Small intestine (tissue), 7 donors: ENCODE measurements around the gene PLEKHH2. TPM values are rescaled to one million over a fixed set of nuclear protein-coding genes. Genes with fewer than 3 reads are reported as not detected.
A peak's percentile ranks its signal among the peaks of the same experiment; 100 is the strongest.

Source experiments
- DNase-seq, 2 donors: peaks; one replicate each; pipeline versions ENCODE4 v3.0.0 to v3.0.0-alpha.2; 2013
- FAIRE-seq: peaks from 2 replicates; lab custom pipeline; 2012; peaks lifted over from hg19 to GRCh38; lab: Jason Lieb, UNC
- H3K27ac ChIP-seq, 3 donors: one replicate each; pipeline ENCODE4 v1.5.1; 2013; ENCODE audit warnings: low read length in 2 of 3, mild to moderate bottlenecking in 2 of 3, control low read depth in 1 of 3, inconsistent platforms in 1 of 3, low read depth in 1 of 3, moderate library complexity in 1 of 3
- H3K27me3 ChIP-seq, 3 donors: one replicate each; pipeline ENCODE4 v1.6.1; 2013; ENCODE audit warnings: low read length in 3 of 3, inconsistent platforms in 1 of 3; ENCODE audit not compliant: control insufficient read depth in 3 of 3, insufficient read depth in 3 of 3
- H3K36me3 ChIP-seq, 3 donors: one replicate each; pipeline ENCODE4 v1.6.1; 2013; ENCODE audit warnings: low read length in 3 of 3, inconsistent platforms in 1 of 3, low read depth in 1 of 3, mild to moderate bottlenecking in 1 of 3, moderate library complexity in 1 of 3; ENCODE audit not compliant: control insufficient read depth in 3 of 3, insufficient read depth in 2 of 3
- H3K4me1 ChIP-seq, 3 donors: one replicate each; pipeline ENCODE4 v1.6.1; 2013; ENCODE audit warnings: low read length in 2 of 3, inconsistent platforms in 1 of 3, low read depth in 1 of 3, mild to moderate bottlenecking in 1 of 3, moderate library complexity in 1 of 3; ENCODE audit not compliant: control insufficient read depth in 3 of 3, insufficient read depth in 2 of 3
- H3K4me3 ChIP-seq, 3 donors: one replicate each; pipeline ENCODE4 v1.5.1; 2013; ENCODE audit warnings: low read length in 3 of 3, control low read depth in 1 of 3, inconsistent platforms in 1 of 3, low read depth in 1 of 3, mild to moderate bottlenecking in 1 of 3, moderate library complexity in 1 of 3
- H3K9me3 ChIP-seq, 2 donors: one replicate each; pipeline ENCODE4 v1.6.1; 2013; ENCODE audit warnings: low read depth in 1 of 2, low read length in 1 of 2; ENCODE audit not compliant: control insufficient read depth in 2 of 2, insufficient read depth in 1 of 2
- WGBS, 3 donors: extraction: QIAGEN DNeasy Blood & Tissue Kit; methylation state at CpG; one replicate each; pipeline ENCODE4 v1.1.7; 2013; 5-methylcytosine and 5-hydroxymethylcytosine counted together
- polyA plus RNA-seq, 4 donors: library from polyadenylated mRNA; stranded (reverse) in 3 of 4; unstranded in 1 of 4; fragments of 200-250 nt in 3 of 4; fragments of 120-200 nt in 1 of 4; gene quantifications; one replicate each; pipeline versions ENCODE4 v1.2.1 to v1.2.3, GENCODE V29; 2013
- donor health status: healthy with polysubstance abuse.
- donor health status: control.
- donor health status: control.
- donor health status: Bipolar disorder and iron deficiency.
- donor health status: healthy.

Gene PLEKHH2
- polyA plus RNA-seq, 4 donors, result 1.1 to 9.7 (median 1.5) TPM

- FAIRE-seq (no peak), DNase-seq (no peak)
- no peak overlapping the region for H3K27ac ChIP-seq
- no peaks in the 10 kb centered on the region for H3K27me3 ChIP-seq
- no peaks in the 10 kb centered on the region for H3K36me3 ChIP-seq
- no peak overlapping the region for H3K4me3 ChIP-seq
- no peaks in the 10 kb centered on the region for H3K9me3 ChIP-seq
- no peaks in the 10 kb centered on the region for H3K4me1 ChIP-seq
- WGBS, 3 donors, result 60 to 80% (median 68%) methylated on average over 5 of the region's 5 CpGs
Observed at GRCh38 chr2:43748333-43748732, 111.3 kb downstream of the PLEKHH2 start.

GRCh38 chr2:43749583-43749982, 112.5 kb downstream of the PLEKHH2 start:
- no peak overlapping the region for H3K4me3 ChIP-seq
- H3K36me3 ChIP-seq, result no peaks in the 10 kb centered on the region
- H3K9me3 ChIP-seq, result no peaks in the 10 kb centered on the region
- WGBS, 3 donors, result 82 to 90% (median 89%) methylated on average over 3 of the region's 3 CpGs
- FAIRE-seq (no peak), DNase-seq (no peak)
- H3K27me3 ChIP-seq, result no peaks in the 10 kb centered on the region
- no peak overlapping the region for H3K27ac ChIP-seq
- no peaks in the 10 kb centered on the region for H3K4me1 ChIP-seq

- Histone ChIP-seq H3K27me3 (no peaks in the 10 kb centered on the region), H3K9me3 (no peaks in the 10 kb centered on the region), H3K4me1 (no peaks in the 10 kb centered on the region), H3K36me3 (no peaks in the 10 kb centered on the region), H3K4me3 (no peak overlapping the region), H3K27ac (no peak overlapping the region)
- no peak for FAIRE-seq
- 91 to 96% (median 93%) methylated on average over 5 of the region's 5 CpGs for WGBS, 3 donors
- DNase-seq, result no peak
Observed at GRCh38 chr2:43751476-43751990, 114.5 kb downstream of the PLEKHH2 start.

- no peaks in the 10 kb centered on the region for H3K36me3 ChIP-seq
- no peak overlapping the region for H3K27ac ChIP-seq
- no peaks in the 10 kb centered on the region for H3K27me3 ChIP-seq
- no peak for DNase-seq
- H3K9me3 ChIP-seq, result no peaks in the 10 kb centered on the region
- no peak overlapping the region for H3K4me3 ChIP-seq
- H3K4me1 ChIP-seq, result no peaks in the 10 kb centered on the region
- FAIRE-seq, result no peak
Observed at GRCh38 chr2:43752302-43752701, 115.2 kb downstream of the PLEKHH2 start.

- H3K4me3 ChIP-seq, result no peak overlapping the region
- H3K9me3 ChIP-seq, result no peaks in the 10 kb centered on the region
- FAIRE-seq (no peak), DNase-seq (no peak)
- no peaks in the 10 kb centered on the region for H3K36me3 ChIP-seq
- H3K4me1 ChIP-seq, result no peaks in the 10 kb centered on the region
- 84 to 89% (median 89%) methylated on average over 7 of the region's 7 CpGs for WGBS, 3 donors
- H3K27ac ChIP-seq, result no peak overlapping the region
- H3K27me3 ChIP-seq, result no peaks in the 10 kb centered on the region
Observed at GRCh38 chr2:43754180-43754579, 117.1 kb downstream of the PLEKHH2 start.

- Histone ChIP-seq H3K27me3 (no peaks in the 10 kb centered on the region), H3K27ac (no peak overlapping the region), H3K4me1 (peaks cover 0 to 4% (median 0%) of the 10 kb centered on the region in 3 donors), H3K36me3 (no peaks in the 10 kb centered on the region), H3K4me3 (no peak overlapping the region), H3K9me3 (no peaks in the 10 kb centered on the region)
- WGBS, 3 donors, result 72 to 91% (median 89%) methylated on average over 3 of the region's 3 CpGs
- no peak for FAIRE-seq
- DNase-seq, result no peak
Observed at GRCh38 chr2:43758739-43759138, 121.7 kb downstream of the PLEKHH2 start.

- Histone ChIP-seq H3K4me1 (peaks cover 0 to 6% (median 0%) of the 10 kb centered on the region in 3 donors), H3K27me3 (no peaks in the 10 kb centered on the region), H3K27ac (no peak overlapping the region), H3K9me3 (no peaks in the 10 kb centered on the region), H3K4me3 (no peak overlapping the region), H3K36me3 (no peaks in the 10 kb centered on the region)
- DNase-seq (peak in 1 of 2 donors; percentile 16), FAIRE-seq (no peak)
Observed at GRCh38 chr2:43759195-43759594, 122.1 kb downstream of the PLEKHH2 start.

- 12 to 44% (median 23%) methylated on average over 3 of the region's 3 CpGs for WGBS, 3 donors
- no peak overlapping the region for H3K27ac ChIP-seq
- H3K4me3 ChIP-seq, result no peak overlapping the region
- peaks cover 0 to 13% (median 0%) of the 10 kb centered on the region in 3 donors for H3K4me1 ChIP-seq
- DNase-seq (peak in 1 of 2 donors; percentile 31), FAIRE-seq (peak; percentile 73)
- no peaks in the 10 kb centered on the region for H3K27me3 ChIP-seq
- H3K9me3 ChIP-seq, result no peaks in the 10 kb centered on the region
- H3K36me3 ChIP-seq, result no peaks in the 10 kb centered on the region
Observed at GRCh38 chr2:43762286-43762685, 125.2 kb downstream of the PLEKHH2 start.

- no peak overlapping the region for H3K4me3 ChIP-seq
- peaks cover 0 to 13% (median 0%) of the 10 kb centered on the region in 3 donors for H3K4me1 ChIP-seq
- WGBS, 3 donors, result 96 to 98% (median 97%) methylated on average over 2 of the region's 2 CpGs
- no peak overlapping the region for H3K27ac ChIP-seq
- FAIRE-seq (no peak), DNase-seq (no peak)
- no peaks in the 10 kb centered on the region for H3K27me3 ChIP-seq
- no peaks in the 10 kb centered on the region for H3K9me3 ChIP-seq
- no peaks in the 10 kb centered on the region for H3K36me3 ChIP-seq
Observed at GRCh38 chr2:43763091-43763490, 126.0 kb downstream of the PLEKHH2 start.
